Measurements from ENCODE around the gene PCDHGA12.
"Not testable (repeated sequence)": the region's sequence is repeated elsewhere in the genome, so short reads cannot be mapped to it uniquely, and the experiment has no call there.

The PCDHGA12 gene

GRCh38 chr5:141407790-141408505 is 22.4 kb upstream of the PCDHGA12 start, which contains the start of gene PCDHGB6:
TSS of gene PCDHGB6 (plus strand) at chr5:141408021. CDS start at chr5:141408203, 182 bp downstream.
- not testable (repeated sequence) for DNase-seq (ENCODE audit: low read depth)

DNA sequence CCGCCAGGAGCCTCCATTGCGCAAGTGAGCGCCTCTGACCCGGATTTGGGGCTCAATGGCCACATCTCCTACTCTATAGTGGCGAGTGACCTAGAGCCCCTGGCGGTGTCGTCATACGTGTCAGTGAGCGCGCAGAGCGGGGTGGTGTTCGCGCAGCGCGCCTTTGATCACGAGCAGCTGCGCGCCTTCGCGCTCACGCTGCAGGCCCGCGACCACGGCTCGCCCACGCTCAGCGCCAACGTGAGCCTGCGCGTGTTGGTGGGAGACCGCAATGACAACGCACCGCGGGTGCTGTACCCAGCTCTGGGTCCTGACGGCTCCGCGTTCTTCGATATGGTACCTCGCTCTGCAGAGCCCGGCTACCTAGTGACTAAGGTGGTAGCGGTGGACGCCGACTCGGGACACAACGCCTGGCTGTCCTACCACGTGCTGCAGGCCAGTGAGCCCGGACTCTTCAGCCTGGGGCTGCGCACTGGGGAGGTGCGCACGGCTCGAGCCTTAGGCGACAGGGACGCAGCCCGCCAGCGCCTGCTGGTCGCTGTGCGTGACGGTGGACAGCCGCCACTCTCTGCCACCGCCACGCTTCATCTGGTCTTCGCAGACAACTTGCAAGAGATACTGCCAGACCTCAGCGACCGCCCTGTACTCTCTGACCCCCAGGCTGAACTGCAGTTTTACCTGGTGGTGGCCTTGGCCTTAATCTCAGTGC is 20.6 kb upstream of the PCDHGA12 start:
- no peak for DNase-seq (ENCODE audit: low read depth)

DNA sequence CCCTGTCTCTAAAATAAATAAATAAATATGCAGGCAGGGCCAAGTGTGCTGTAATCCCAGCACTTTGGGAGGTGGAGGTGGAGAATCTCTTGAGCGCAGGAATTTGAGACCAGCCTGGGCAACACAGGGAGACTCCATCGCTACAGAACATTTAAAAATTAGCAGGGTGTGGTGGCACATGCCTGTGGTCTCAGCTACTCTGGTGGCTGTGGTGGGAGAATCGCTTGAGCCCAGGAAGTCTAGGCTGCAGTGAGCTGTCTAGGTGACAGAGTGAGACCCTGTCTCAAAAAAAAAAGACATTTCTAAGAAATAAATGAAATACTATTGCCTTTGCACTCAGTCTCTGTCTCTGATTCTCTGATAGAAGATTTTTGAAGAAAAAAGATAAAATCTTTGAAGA is 18.7 kb upstream of the PCDHGA12 start:
- DNase-seq (ENCODE audit: low read depth) = no peak

DNA sequence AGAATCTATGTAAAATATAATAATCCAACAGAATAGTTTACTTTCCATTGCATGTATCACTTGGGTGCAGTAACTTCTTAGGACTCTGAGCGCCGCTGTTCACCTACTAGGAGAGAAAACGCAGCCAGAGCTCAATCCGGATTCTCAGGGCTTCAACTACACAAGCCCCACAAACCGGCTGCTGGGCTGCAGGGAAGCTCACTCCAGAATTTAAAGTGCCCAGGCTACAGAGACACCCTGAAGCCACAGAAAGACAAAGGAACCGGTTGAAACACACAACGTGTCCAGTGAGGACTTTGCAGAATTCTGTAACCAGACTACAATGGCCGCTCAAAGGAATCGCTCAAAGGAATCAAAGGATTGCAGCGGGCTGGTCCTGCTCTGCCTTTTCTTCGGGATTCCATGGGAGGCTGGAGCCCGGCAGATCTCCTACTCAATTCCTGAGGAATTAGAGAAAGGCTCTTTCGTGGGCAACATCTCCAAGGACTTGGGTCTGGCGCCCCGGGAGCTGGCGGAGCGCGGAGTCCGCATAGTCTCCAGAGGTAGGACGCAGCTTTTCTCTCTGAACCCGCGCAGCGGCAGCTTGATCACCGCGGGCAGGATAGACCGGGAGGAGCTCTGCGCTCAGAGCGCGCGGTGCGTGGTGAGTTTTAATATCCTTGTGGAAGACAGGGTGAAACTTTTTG is 17.3 kb upstream of the PCDHGA12 start, which contains the start of gene PCDHGA10:
PCDHGA10 (plus strand) TSS at position 134 of the 686 bp plus-strand sequence; CDS start at position 323, 189 bp downstream.
- DNase-seq (ENCODE audit: low read depth) = peak; percentile 21

DNA sequence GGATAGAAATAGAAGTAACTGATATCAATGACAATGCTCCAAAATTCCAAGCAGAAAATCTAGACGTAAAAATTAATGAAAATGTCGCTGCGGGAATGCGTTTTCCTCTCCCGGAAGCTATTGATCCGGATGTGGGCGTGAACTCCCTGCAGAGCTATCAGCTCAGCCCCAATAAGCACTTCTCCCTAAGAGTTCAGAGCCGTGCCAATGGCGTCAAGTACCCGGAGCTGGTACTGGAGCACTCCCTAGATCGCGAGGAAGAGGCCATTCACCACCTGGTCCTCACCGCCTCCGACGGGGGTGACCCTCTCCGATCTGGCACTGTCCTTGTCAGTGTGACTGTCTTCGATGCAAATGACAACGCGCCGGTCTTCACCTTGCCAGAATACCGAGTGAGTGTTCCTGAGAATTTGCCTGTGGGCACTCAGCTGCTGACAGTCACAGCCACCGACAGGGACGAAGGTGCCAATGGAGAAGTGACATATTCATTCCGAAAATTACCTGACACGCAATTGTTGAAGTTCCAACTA is 16.7 kb upstream of the PCDHGA12 start:
- DNase-seq (ENCODE audit: low read depth) = no peak

DNA sequence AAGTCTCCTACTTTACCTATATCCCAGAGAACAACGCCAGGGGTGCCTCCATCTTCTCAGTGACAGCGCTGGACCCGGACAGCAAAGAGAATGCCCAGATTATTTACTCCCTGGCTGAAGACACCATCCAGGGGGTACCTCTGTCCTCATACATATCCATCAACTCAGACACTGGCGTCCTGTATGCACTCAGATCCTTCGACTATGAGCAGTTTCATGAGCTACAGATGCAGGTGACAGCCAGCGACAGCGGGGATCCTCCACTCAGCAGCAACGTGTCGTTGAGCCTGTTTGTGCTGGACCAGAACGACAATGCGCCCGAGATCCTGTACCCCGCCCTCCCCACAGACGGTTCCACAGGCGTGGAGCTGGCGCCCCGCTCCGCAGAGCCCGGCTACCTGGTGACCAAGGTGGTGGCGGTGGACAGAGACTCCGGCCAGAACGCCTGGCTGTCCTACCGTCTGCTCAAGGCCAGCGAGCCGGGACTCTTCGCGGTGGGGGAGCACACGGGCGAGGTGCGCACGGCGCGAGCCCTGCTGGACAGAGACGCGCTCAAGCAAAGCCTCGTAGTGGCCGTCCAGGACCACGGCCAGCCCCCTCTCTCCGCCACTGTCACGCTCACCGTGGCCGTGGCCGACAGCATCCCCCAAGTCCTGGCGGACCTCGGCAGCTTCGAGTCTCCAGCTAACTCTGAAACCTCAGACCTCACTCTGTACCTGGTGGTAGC is 15.6 kb upstream of the PCDHGA12 start:
- DNase-seq (ENCODE audit: low read depth) = not testable (repeated sequence)

- DNase-seq (ENCODE audit: low read depth) = not testable (repeated sequence)
These were observed 15.1 kb upstream of the PCDHGA12 start for GRCh38 chr5:141415275-141415618.

- not testable (repeated sequence) for DNase-seq (ENCODE audit: low read depth)
These were observed 12.7 kb upstream of the PCDHGA12 start, which contains the start of gene PCDHGB7 for GRCh38 chr5:141417494-141418172. TSS of gene PCDHGB7 (plus strand) at chr5:141417677. CDS start at chr5:141417860, 183 bp downstream.

- DNase-seq (ENCODE audit: low read depth) = no peak
These were observed 11.0 kb upstream of the PCDHGA12 start for GRCh38 chr5:141419074-141419880.

GRCh38 chr5:141420855-141421488 is 9.3 kb upstream of the PCDHGA12 start, which contains the start of gene PCDHGA11:
TSS of gene PCDHGA11 (plus strand) at chr5:141421051. CDS start at chr5:141421228, 177 bp downstream.
- DNase-seq (ENCODE audit: low read depth) = no peak

GRCh38 chr5:141421489-141421855 is 8.8 kb upstream of the PCDHGA12 start:
- no peak for DNase-seq (ENCODE audit: low read depth)

GRCh38 chr5:141422742-141423291 is 7.5 kb upstream of the PCDHGA12 start:
- no peak for DNase-seq (ENCODE audit: low read depth)

GRCh38 chr5:141427783-141428426 is 2.4 kb upstream of the PCDHGA12 start:
- DNase-seq (ENCODE audit: low read depth) = no peak

DNA sequence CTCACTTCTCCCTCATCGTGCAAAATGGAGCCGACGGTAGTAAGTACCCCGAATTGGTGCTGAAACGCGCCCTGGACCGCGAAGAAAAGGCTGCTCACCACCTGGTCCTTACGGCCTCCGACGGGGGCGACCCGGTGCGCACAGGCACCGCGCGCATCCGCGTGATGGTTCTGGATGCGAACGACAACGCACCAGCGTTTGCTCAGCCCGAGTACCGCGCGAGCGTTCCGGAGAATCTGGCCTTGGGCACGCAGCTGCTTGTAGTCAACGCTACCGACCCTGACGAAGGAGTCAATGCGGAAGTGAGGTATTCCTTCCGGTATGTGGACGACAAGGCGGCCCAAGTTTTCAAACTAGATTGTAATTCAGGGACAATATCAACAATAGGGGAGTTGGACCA is 979 bp downstream of the PCDHGA12 start:
- no peak for DNase-seq (ENCODE audit: low read depth)

DNA sequence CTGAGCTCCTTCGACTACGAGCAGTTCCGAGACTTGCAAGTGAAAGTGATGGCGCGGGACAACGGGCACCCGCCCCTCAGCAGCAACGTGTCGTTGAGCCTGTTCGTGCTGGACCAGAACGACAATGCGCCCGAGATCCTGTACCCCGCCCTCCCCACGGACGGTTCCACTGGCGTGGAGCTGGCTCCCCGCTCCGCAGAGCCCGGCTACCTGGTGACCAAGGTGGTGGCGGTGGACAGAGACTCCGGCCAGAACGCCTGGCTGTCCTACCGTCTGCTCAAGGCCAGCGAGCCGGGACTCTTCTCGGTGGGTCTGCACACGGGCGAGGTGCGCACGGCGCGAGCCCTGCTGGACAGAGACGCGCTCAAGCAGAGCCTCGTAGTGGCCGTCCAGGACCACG is 2.0 kb downstream of the PCDHGA12 start:
- not testable (repeated sequence) for DNase-seq (ENCODE audit: low read depth)

- not testable (repeated sequence) for DNase-seq (ENCODE audit: low read depth)
These were observed 2.4 kb downstream of the PCDHGA12 start for GRCh38 chr5:141432726-141433125.

DNA sequence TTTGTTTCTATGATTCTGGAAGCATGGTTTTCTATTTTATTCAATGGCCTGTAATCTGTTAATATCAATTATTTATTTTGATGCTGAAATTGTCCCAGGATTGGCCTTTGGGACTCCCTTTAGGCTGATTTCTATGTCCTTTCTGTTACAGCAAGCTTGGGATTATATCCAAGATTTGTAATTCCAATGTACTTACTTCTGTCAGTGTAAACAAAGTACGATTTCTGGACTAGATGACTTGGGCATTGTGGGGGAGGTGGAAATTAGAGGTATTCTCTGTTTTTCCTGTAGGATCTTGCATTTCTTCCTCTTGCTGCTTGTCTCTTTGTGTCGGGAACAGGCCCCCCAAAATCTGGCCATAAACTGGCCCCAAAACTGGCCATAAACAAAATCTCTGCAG is 3.7 kb downstream of the PCDHGA12 start:
- DNase-seq (ENCODE audit: low read depth) = no peak

DNA sequence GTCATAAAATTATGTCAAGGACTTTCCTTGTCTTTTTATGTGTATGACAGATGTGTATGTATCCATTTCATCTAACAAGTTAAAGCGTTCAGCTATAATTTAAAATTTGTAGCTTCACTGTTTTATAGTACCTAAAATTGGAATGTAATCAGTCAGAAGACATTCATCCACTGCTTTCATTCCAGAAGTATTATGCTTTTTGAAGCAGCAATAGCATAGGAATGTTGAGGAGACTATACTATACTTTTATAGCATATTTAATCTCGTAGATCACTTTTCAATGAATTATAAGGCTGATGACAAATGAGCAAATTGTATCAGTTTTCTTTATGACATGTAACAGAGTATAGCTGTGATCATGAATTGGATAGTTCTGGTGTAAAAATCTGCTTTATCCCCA is 6.9 kb downstream of the PCDHGA12 start:
- no peak for DNase-seq (ENCODE audit: low read depth)
